GM19455 (cell line): Measurements from ENCODE around the gene MPND.
"Not testable (repeated sequence)": the region's sequence is repeated elsewhere in the genome, so short reads cannot be mapped to it uniquely, and the experiment has no call there.

ENCODE experiments used
- ATAC-seq: cut with Tn5 transposase; IDR thresholded peaks from one replicate; pipeline ENCODE4 v1.9.1; 2021; ENCODE audit not compliant: unreplicated experiment

The MPND gene

GRCh38 chr19:4345342-4346019 is 2.1 kb downstream of the MPND start:
- ATAC-seq: no peak

- no peak for ATAC-seq
Measured at GRCh38 chr19:4346020-4346383, 2.6 kb downstream of the MPND start.

- no peak for ATAC-seq
Measured at GRCh38 chr19:4347521-4347920, 4.2 kb downstream of the MPND start.

- not testable (repeated sequence) for ATAC-seq
Measured at GRCh38 chr19:4349225-4349624, 5.9 kb downstream of the MPND start.

- no peak for ATAC-seq
Measured at GRCh38 chr19:4350111-4350510, 6.7 kb downstream of the MPND start.

GRCh38 chr19:4350726-4351125 is 7.4 kb downstream of the MPND start:
- no peak for ATAC-seq

GRCh38 chr19:4352701-4353121 is 9.3 kb downstream of the MPND start:
- ATAC-seq: no peak

- no peak for ATAC-seq
Measured at GRCh38 chr19:4354282-4354681, 10.9 kb downstream of the MPND start.

- no peak for ATAC-seq
Measured at GRCh38 chr19:4354897-4355296, 11.5 kb downstream of the MPND start.

- ATAC-seq: no peak
Measured at GRCh38 chr19:4357095-4357797, 13.9 kb downstream of the MPND start.

GRCh38 chr19:4357921-4358326 is 14.6 kb downstream of the MPND start:
- ATAC-seq: no peak

- ATAC-seq: no peak
Measured at GRCh38 chr19:4358709-4359626, 15.6 kb downstream of the MPND start.

GRCh38 chr19:4359627-4360000 is 16.3 kb downstream of the MPND start:
- no peak for ATAC-seq

- ATAC-seq: no peak
Measured at GRCh38 chr19:4360081-4360569, 16.8 kb downstream of the MPND start.

GRCh38 chr19:4360641-4361151 is 17.3 kb downstream of the MPND start:
- ATAC-seq: no peak

GRCh38 chr19:4361152-4362046 is 18.0 kb downstream of the MPND start:
- no peak for ATAC-seq

GRCh38 chr19:4362101-4362828 is 18.9 kb downstream of the MPND start:
- ATAC-seq: no peak

GRCh38 chr19:4362831-4363545 is 19.6 kb downstream of the MPND start:
- ATAC-seq: no peak
